ENCODE measurements around the gene PSENEN.

DNA sequence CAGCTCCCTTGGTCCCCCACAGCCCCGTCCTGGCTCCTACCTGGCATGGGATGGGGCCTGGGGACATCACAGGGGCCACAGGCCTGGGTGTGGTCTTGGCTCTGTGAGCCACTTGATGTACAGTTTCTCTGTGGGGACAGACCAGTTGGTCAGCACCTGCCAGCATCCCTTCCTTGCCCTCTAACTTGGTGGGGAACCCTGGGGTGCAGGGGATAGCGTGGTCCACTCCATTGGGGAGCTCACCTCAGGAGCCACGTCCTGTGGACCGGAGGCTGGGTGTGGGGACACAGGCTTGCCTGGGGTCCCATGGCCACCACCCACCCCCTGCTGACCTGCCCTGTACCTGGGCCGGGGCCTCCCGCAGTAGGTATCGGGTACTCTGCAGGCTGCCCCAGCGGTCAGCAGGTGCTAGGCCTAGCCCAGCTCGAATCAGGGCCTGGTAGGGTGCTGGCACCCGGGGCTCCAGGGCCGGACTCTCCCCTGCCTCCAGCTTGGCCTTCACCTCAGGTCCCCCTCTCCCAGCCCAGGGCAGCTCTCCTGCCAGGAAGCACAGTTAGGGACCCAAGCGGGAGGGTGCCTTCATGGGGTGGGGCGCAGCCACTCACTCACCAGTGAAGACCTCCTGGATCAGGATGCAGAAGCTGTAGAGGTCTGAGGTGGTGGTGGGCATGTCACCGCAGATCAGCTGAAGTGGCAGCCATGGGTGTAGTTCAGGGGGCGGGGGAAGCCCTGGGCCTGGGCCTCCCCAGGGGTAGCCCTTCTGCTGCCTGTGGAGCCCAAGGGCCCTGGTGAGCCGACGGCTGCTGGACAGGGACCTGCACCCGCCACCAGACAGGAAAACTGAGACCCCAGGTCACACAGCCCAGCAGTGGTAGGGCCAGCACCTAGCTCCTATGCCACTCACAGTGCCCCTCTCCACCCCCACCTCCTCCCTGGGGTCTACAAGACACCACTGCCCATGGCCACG lies 44.8 kb downstream of the PSENEN start:
- TF ChIP-seq, protein P1, sequence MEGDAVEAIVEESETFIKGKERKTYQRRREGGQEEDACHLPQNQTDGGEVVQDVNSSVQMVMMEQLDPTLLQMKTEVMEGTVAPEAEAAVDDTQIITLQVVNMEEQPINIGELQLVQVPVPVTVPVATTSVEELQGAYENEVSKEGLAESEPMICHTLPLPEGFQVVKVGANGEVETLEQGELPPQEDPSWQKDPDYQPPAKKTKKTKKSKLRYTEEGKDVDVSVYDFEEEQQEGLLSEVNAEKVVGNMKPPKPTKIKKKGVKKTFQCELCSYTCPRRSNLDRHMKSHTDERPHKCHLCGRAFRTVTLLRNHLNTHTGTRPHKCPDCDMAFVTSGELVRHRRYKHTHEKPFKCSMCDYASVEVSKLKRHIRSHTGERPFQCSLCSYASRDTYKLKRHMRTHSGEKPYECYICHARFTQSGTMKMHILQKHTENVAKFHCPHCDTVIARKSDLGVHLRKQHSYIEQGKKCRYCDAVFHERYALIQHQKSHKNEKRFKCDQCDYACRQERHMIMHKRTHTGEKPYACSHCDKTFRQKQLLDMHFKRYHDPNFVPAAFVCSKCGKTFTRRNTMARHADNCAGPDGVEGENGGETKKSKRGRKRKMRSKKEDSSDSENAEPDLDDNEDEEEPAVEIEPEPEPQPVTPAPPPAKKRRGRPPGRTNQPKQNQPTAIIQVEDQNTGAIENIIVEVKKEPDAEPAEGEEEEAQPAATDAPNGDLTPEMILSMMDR (IDR thresholded peaks at IDR 0.05): no peak
- TF ChIP-seq POLR2A (IDR thresholded peaks at IDR 0.05): no peak

All from Peyer's patch (tissue), 4 donors.